Mammary epithelial cell (primary cell): ENCODE data around the gene RFTN1.

Experiments used
- CTCF ChIP-seq, 2 donors: IDR thresholded peaks in 1 of 2; conservative IDR thresholded peaks in 1 of 2; 2 replicates each; pipeline ENCODE4 v1.5.1; 2011 to 2012; ENCODE audit warnings: inconsistent platforms in 2 of 2, low read length in 2 of 2, mild to moderate bottlenecking in 2 of 2, control low read depth in 1 of 2, low read depth in 1 of 2; ENCODE audit not compliant: insufficient read depth in 1 of 2; ENCODE audit errors: extremely low read depth in 1 of 2
- EZH2 ChIP-seq: IDR thresholded peaks from 2 replicates; pipeline ENCODE4 v1.6.1; 2012; ENCODE audit warnings: low read length, inconsistent platforms, borderline replicate concordance

GRCh38 chr3:16533928-16534574, 20.6 kb upstream of the RFTN1 start:
- no peak for TF ChIP-seq CTCF (conservative IDR thresholded peaks at IDR 0.05 in 1 of 2, IDR thresholded peaks at IDR 0.05 in 1 of 2; ENCODE audit: extremely low read depth in 1 of 2, insufficient read depth in 1 of 2, low read depth in 1 of 2, low read length in 2 of 2)
- no peak for TF ChIP-seq EZH2
